GM21367 (cell line): ENCODE data around the gene CRYBG3.

Source experiments
- ATAC-seq: cut with Tn5 transposase; IDR thresholded peaks from one replicate; pipeline ENCODE4 v1.9.1; 2021; ENCODE audit not compliant: unreplicated experiment

CRYBG3 gene

DNA sequence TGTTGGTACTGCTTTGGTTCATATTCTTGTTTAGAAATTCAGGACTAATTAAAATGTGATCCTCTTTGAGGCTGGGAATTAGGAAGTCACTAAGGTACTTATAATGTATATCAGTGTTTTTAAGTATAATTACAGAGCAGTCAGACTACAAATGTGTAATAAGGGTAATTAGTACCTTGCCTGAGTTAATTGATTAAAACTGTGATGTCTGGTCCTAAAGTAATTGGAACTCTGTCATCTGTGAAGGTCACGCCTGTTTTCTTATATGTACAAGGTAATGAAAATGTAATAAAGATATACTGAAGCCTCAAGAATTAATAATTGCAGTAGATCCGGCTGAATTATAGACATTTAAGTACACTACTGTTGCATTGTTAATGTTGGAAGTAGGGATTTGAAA lies 117.6 kb downstream of the CRYBG3 start:
- no peak for ATAC-seq

DNA sequence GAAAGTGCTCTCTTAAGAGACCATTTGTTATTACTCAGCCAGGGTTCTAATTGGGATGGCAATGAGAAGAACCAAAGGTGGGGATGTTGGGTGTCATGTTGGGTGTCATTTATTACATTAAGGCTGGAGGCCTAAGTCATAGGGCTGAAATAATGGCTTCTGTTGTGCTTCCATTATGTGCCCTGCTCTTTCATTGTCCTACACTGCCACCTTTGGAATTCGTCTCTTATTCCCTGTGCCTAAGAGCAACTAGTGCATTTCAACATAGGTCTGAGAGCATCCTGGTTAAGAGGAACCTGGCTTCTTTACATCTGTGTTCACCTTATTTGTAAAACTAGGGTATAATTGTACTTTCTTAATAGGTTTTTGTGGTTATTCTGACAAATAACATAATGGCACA lies 118.2 kb downstream of the CRYBG3 start:
- no peak for ATAC-seq

DNA sequence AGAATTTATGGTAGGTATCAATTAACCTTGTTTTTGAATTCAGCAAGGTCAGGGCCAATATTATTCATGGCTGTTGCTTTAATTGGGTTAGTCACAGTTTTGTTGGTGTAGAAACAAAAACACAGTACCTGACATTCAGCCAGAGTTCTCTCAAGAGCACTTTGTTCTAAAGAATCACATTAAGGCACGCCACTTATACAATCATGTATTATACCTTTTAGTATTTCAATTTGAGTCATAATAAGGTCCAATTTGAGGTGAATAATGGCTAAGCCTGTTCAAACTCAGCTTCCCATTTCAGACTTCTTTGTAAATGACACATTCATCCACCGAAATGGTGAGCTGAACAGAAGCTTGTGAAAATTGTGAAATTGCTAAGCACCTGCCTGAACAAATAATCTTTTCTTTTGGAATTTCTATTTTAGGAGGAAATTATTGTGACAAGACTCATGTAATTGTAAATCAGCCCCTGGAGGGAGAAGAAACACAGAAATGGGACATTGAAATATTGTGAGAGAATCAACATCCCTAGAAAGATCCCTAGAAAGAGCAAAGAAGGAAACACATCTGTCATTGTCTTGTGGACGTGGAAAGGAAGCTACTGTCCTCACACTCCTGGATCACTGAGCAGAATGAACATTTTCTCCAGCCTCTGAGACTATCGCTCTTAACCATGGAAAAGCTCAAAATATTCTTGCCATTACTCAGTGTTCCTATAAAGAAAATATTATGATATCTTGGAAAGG lies 121.2 kb downstream of the CRYBG3 start:
- no peak for ATAC-seq

- ATAC-seq, result no peak
These were observed 126.7 kb downstream of the CRYBG3 start for GRCh38 chr3:97948351-97949109.

DNA sequence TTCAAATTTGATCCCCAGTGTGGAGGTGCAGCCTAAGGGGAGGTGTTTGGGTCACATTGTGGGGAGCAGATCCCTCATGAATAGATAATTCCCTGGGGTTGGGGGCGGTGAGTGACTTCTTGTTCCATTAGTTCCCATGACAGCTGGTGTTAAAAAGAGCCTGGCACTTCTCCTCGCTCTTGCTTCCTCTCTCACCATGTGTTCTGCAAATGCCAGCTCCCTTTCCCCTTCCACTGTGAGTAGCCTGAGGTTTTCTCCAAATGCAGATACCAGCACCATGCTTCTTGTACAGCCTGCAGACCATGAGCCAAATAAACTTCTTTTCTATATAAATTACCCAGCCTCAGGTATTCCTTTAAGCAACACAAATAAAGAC lies 127.3 kb downstream of the CRYBG3 start:
- ATAC-seq, result no peak

- no peak for ATAC-seq
These were observed 127.9 kb downstream of the CRYBG3 start for GRCh38 chr3:97949743-97950142.

DNA sequence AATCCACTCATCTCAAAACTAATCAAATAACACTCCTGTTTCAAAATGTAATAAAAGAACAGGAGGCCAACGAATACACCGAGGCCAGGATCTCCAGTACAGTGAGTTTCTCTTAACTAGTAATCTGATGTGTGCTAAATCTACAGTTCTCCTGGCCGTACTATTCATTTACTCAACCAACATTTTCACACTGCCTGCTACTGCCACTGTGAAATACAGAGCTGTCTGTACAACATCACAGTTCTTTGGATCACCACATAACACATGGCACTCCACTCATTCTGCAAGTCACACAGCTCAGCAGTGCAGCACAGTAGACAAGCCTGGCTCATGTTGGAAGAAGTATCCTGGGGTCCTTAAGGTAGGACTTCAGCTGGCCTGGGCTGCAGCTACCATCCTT lies 128.5 kb downstream of the CRYBG3 start:
- no peak for ATAC-seq

DNA sequence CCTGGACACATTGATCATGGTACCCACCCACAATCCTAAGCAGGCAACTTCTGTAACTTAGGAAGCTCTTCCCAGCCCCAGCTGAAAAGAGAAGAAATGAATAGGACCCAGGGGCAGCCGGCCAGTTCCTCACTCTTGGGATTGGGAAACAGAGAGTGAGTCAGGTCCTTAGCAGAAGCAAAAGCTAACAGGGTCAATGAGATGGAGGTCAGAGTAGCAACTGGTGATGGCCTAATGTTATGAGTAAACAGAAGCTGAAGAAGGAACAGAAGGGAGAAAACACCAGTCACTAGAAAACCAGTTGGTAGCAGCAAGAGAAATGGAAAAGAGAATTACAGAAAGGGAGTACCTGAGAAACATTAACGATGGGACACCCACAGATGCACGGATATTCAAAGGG lies 130.5 kb downstream of the CRYBG3 start:
- ATAC-seq, result no peak

DNA sequence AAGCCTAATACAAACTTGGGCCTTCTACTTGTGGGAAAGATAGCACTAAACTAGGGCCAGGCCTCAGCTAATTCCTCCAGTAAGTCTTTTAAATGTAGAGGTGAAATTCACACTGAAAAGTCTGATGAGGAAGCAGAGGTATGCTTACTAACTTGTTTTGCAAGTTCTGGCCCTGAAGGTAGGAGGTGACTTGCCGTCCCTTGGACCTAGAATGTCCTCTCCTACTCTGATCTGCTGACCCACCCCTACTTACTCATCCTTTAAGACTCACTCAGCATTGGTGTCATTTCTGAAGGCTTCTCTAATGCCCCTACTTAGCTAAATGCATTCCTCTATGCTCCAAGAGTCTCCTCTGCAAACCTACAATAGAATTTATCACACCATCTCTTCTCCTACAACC lies 131.1 kb downstream of the CRYBG3 start:
- no peak for ATAC-seq

- peak; percentile 56 for ATAC-seq
These were observed 132.5 kb downstream of the CRYBG3 start for GRCh38 chr3:97954228-97954827.

DNA sequence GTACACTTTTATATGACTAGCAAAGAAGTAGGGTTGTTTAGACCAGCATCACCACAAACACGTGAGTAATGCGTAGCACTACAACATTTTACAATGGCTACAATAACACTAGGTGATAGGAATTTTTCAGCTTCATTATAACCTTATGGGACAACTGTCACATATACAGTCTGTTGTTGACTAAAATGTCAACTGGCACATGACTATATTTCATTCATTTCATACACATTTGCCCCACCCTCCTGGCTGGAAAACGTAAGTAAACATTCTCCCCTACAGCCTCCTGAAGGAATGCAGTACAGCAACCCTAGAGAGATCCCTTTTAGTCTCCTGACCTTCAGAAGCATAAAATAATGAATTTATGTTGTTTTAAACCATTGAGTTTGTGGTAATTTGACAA lies 134.2 kb downstream of the CRYBG3 start:
- ATAC-seq, result no peak

GRCh38 chr3:97957617-97958311 lies 136.0 kb downstream of the CRYBG3 start:
- ATAC-seq, result no peak

DNA sequence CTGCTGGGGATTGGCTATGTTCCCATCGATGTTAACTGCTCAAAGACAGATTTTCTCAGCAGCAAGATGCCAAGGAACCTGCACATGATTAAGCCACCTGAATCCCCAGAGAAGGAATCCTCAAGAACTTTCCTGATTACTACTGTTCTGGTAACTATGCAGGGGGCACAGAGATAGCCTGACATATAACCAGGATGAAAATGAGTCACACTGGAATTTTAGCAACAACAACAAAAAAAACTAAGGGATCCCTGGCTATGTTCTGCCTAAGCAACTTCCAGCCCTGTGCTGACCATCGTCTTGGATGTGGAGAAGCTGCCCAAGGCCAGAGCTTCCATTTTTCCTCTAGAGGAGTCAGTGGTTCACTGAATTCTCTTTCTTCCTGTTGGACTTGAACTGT lies 136.6 kb downstream of the CRYBG3 start:
- ATAC-seq, result no peak

- ATAC-seq, result no peak
These were observed 137.0 kb downstream of the CRYBG3 start for GRCh38 chr3:97958796-97959195.

GRCh38 chr3:97959872-97960271 lies 138.1 kb downstream of the CRYBG3 start:
- ATAC-seq, result no peak

DNA sequence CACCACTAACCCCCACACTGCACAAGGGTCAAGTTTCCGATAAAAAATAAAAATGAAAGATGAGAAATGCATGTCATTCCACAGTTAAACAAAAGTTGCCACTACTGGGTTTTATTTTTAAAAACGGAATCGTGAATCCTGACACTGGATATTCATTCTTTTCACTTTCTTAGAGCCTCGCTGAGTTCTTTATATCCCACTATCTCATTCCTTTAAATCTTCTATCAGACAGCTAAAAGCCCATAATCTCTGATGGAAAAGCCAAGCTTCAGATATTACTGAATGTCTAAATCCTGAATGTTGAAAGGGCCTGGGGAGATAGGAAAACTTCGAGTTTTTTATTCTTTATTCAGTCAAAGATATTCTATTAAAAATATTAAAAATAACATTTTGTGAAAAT lies 138.7 kb downstream of the CRYBG3 start:
- no peak for ATAC-seq

- no peak for ATAC-seq
These were observed 139.4 kb downstream of the CRYBG3 start for GRCh38 chr3:97960993-97961766.

- no peak for ATAC-seq
These were observed 146.2 kb downstream of the CRYBG3 start for GRCh38 chr3:97967966-97968365.

GRCh38 chr3:97968376-97968775 lies 146.6 kb downstream of the CRYBG3 start:
- ATAC-seq, result no peak

DNA sequence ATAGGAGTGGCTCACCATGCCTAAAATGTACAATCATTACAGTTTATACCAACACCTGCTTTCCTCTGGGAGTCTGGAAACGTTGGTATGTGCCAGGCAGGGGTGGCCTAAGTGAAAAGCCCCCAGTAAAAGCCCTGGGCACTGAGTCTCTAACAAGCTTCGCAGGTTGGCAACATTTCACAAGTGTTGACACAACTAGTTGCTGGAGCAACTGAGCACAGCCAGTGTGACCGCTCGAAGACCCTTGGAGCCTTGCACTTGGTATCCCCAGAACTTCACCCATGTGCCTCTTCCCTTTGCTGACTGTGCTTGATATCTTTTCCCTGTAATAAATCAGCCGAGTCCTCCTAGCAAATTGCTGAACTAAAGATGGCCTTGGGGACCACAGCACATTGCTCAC lies 147.7 kb downstream of the CRYBG3 start:
- no peak for ATAC-seq

- no peak for ATAC-seq
These were observed 148.3 kb downstream of the CRYBG3 start for GRCh38 chr3:97970156-97970555.
